ENCODE measurements around the gene SERPINE2. TPM values are rescaled to one million over a fixed set of nuclear protein-coding genes. Genes with fewer than 3 reads are reported as not detected.

SERPINE2 gene
- total RNA-seq, 2 donors from 2014 or later, result 13.6 to 19.2 TPM

- Histone ChIP-seq H3K36me3 (no peaks in the 10 kb centered on the region), H3K4me3 (no peak overlapping the region), H3K4me1 (peaks cover 3% of the 10 kb centered on the region), H3K9me3 (no peaks in the 10 kb centered on the region), H3K27ac (no peak overlapping the region), H3K9ac (ENCODE audit: low read depth in 2 of 2, low read length in 2 of 2) (no peak overlapping the region), H3K27me3 (no peaks in the 10 kb centered on the region)
- DNase-seq, result no peak
- no peak for TF ChIP-seq CTCF (IDR thresholded peaks at IDR 0.05)
- intact Hi-C loops (cut with DNase I), result no loop called here
Measured at GRCh38 chr2:223935459-223936125, 103.5 kb downstream of the SERPINE2 start.

- Histone ChIP-seq H3K27me3 (no peaks in the 10 kb centered on the region), H3K36me3 (no peaks in the 10 kb centered on the region), H3K4me3 (no peak overlapping the region), H3K4me1 (peaks cover 10% of the 10 kb centered on the region), H3K9me3 (no peaks in the 10 kb centered on the region), H3K9ac (ENCODE audit: low read depth in 2 of 2, low read length in 2 of 2) (no peak overlapping the region), H3K27ac (no peak overlapping the region)
- intact Hi-C loops (cut with DNase I), result no loop called here
- no peak for TF ChIP-seq CTCF (IDR thresholded peaks at IDR 0.05)
- DNase-seq, result no peak
Measured at GRCh38 chr2:223934870-223935269, 104.2 kb downstream of the SERPINE2 start.

GRCh38 chr2:223932816-223933800 lies 106.0 kb downstream of the SERPINE2 start:
- H3K9ac ChIP-seq (ENCODE audit: low read depth in 2 of 2, low read length in 2 of 2), result no peak overlapping the region
- intact Hi-C loops (cut with DNase I), result no loop called here
- DNase-seq, result peak; percentile 5
- H3K36me3 ChIP-seq, result no peaks in the 10 kb centered on the region
- no peaks in the 10 kb centered on the region for H3K27me3 ChIP-seq
- peaks cover 16% of the 10 kb centered on the region for H3K4me1 ChIP-seq
- H3K4me3 ChIP-seq, result no peak overlapping the region
- no peak overlapping the region for H3K27ac ChIP-seq
- H3K9me3 ChIP-seq, result no peaks in the 10 kb centered on the region
- TF ChIP-seq CTCF (IDR thresholded peaks at IDR 0.05), result no peak

GRCh38 chr2:223930103-223930976 lies 108.7 kb downstream of the SERPINE2 start:
- no peaks in the 10 kb centered on the region for H3K36me3 ChIP-seq
- H3K4me3 ChIP-seq, result no peak overlapping the region
- no peaks in the 10 kb centered on the region for H3K9me3 ChIP-seq
- no peak overlapping the region for H3K9ac ChIP-seq (ENCODE audit: low read depth in 2 of 2, low read length in 2 of 2)
- peaks cover 16% of the 10 kb centered on the region for H3K4me1 ChIP-seq
- intact Hi-C loops (cut with DNase I), result no loop called here
- no peaks in the 10 kb centered on the region for H3K27me3 ChIP-seq
- no peak for TF ChIP-seq CTCF (IDR thresholded peaks at IDR 0.05)
- H3K27ac ChIP-seq, result peak overlapping the region; percentile 22
- peak; percentile 41 for DNase-seq

- no peak for TF ChIP-seq CTCF (IDR thresholded peaks at IDR 0.05)
- Histone ChIP-seq H3K27ac (peak overlapping the region; percentile 22), H3K4me3 (no peak overlapping the region), H3K9ac (ENCODE audit: low read depth in 2 of 2, low read length in 2 of 2) (no peak overlapping the region), H3K9me3 (no peaks in the 10 kb centered on the region), H3K27me3 (no peaks in the 10 kb centered on the region), H3K36me3 (no peaks in the 10 kb centered on the region), H3K4me1 (peaks cover 16% of the 10 kb centered on the region)
- intact Hi-C loops (cut with DNase I), result no loop called here
- no peak for DNase-seq
Measured at GRCh38 chr2:223929571-223930102, 109.4 kb downstream of the SERPINE2 start.

Measured in colonic mucosa (tissue), 4 donors.